ENCODE data around the gene EIF4E3.
A peak's percentile ranks its signal among the peaks of the same experiment; 100 is the strongest.

Gene EIF4E3

DNA sequence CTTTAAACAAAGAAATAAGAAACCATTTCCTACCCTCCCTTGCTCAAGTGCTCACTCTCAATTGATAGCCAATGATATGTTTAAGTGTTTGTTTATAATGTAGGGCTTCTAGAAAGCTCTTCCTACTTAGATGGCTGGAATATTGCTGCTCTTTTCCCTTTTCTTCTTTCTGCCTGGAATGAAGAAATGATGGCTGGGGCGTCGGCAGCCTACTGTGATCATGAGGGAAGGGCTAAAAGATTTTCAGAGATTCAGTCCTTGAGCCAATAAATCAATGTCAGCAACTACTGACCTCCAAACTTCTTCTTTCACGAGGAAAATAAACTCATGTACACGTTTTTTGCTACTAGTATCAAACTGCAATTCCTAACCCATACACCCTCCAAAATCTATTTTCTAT, 26.4 kb upstream of the EIF4E3 start:
- no peak overlapping the region for H3K9ac ChIP-seq (ENCODE audit: low read length in 2 of 2)
- H3K9me3 ChIP-seq (ENCODE audit: control insufficient read depth in 2 of 2, low read length in 2 of 2) = no peaks in the 10 kb centered on the region
- H3K4me1 ChIP-seq (ENCODE audit: control insufficient read depth, insufficient read depth, low read length) = no peaks in the 10 kb centered on the region
- H3K27ac ChIP-seq (ENCODE audit: low read length) = no peak overlapping the region
- no peaks in the 10 kb centered on the region for H3K36me3 ChIP-seq (ENCODE audit: control insufficient read depth in 2 of 2, insufficient read depth in 2 of 2, low read length in 2 of 2)
- H3K27me3 ChIP-seq (ENCODE audit: control insufficient read depth in 1 of 2, insufficient read depth in 2 of 2, low read length in 2 of 2) = peaks cover 0 to 6% of the 10 kb centered on the region in 2 donors
- H3K4me3 ChIP-seq (ENCODE audit: low read length in 2 of 2) = no peak overlapping the region

DNA sequence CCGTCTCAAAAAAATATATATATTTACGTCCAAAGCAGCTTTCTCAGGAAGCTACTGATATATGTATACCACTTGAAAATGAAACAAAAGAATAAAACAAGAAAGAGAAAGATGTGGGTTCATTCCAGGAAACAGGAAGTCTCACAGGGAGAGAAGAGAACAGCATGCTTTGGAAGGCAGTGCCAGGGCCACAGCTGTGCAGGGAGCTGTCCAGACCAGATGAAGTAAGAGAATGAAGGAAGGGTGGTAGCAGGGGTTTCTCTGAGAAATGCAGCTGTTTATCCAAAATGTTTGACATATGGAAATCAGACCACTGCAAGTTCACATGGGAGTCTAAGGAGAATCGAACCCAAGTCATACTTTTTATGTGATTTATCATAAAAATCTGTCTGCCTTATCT, 19.5 kb upstream of the EIF4E3 start:
- Histone ChIP-seq H3K4me1 (ENCODE audit: control insufficient read depth, insufficient read depth, low read length) (no peaks in the 10 kb centered on the region), H3K27ac (ENCODE audit: low read length) (no peak overlapping the region), H3K4me3 (ENCODE audit: low read length in 2 of 2) (no peak overlapping the region), H3K27me3 (ENCODE audit: control insufficient read depth in 1 of 2, insufficient read depth in 2 of 2, low read length in 2 of 2) (no peaks in the 10 kb centered on the region), H3K9ac (ENCODE audit: low read length in 2 of 2) (no peak overlapping the region), H3K36me3 (ENCODE audit: control insufficient read depth in 2 of 2, insufficient read depth in 2 of 2, low read length in 2 of 2) (no peaks in the 10 kb centered on the region), H3K9me3 (ENCODE audit: control insufficient read depth in 2 of 2, low read length in 2 of 2) (peaks cover 3 to 5% of the 10 kb centered on the region in 2 donors)

DNA sequence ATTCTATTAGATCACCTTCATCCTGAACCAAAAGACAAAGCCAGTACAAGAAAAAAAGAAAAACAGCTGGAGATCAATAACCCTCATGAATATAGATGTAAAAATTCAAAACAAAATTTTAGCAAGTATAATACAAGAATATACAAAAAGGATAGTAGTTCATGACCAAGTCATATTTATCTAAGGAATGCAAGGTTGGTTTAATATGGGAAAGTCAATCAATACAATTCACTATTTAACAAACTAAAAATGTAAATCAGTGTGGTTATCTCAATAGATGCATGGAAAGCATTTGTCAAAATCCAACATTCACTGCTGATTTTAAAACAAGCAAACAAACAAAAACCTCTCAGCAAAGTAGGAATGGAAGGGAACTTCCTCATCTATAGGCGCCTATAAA, 17.4 kb upstream of the EIF4E3 start:
- H3K9me3 ChIP-seq (ENCODE audit: control insufficient read depth in 2 of 2, low read length in 2 of 2) = peaks cover 3 to 5% of the 10 kb centered on the region in 2 donors
- no peak overlapping the region for H3K27ac ChIP-seq (ENCODE audit: low read length)
- no peaks in the 10 kb centered on the region for H3K4me1 ChIP-seq (ENCODE audit: control insufficient read depth, insufficient read depth, low read length)
- H3K4me3 ChIP-seq (ENCODE audit: low read length in 2 of 2) = no peak overlapping the region
- no peak overlapping the region for H3K9ac ChIP-seq (ENCODE audit: low read length in 2 of 2)
- no peaks in the 10 kb centered on the region for H3K27me3 ChIP-seq (ENCODE audit: control insufficient read depth in 1 of 2, insufficient read depth in 2 of 2, low read length in 2 of 2)
- no peaks in the 10 kb centered on the region for H3K36me3 ChIP-seq (ENCODE audit: control insufficient read depth in 2 of 2, insufficient read depth in 2 of 2, low read length in 2 of 2)

DNA sequence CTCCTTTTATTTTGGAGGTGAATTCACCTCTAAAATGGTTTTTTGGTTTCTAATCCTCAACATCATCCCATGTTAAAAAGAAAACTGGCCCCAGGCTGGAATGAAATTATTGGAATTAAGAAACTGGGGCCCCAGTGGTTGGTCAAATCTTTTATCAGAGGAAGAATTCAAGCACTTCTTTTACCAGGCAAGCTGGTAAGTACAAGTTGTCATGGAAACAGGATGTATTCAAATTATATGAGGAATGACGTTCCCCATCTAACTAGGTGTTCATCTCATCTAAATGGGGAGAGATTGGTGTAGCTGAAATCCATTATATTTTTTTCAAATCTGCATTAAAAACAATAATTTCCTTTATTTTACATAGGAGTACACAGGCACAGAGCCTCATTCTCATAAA, 9.7 kb upstream of the EIF4E3 start:
- Histone ChIP-seq H3K4me1 (ENCODE audit: control insufficient read depth, insufficient read depth, low read length) (no peaks in the 10 kb centered on the region), H3K36me3 (ENCODE audit: control insufficient read depth in 2 of 2, insufficient read depth in 2 of 2, low read length in 2 of 2) (no peaks in the 10 kb centered on the region), H3K9ac (ENCODE audit: low read length in 2 of 2) (no peak overlapping the region), H3K27ac (ENCODE audit: low read length) (no peak overlapping the region), H3K27me3 (ENCODE audit: control insufficient read depth in 1 of 2, insufficient read depth in 2 of 2, low read length in 2 of 2) (no peaks in the 10 kb centered on the region), H3K9me3 (ENCODE audit: control insufficient read depth in 2 of 2, low read length in 2 of 2) (no peaks in the 10 kb centered on the region), H3K4me3 (ENCODE audit: low read length in 2 of 2) (no peak overlapping the region)

DNA sequence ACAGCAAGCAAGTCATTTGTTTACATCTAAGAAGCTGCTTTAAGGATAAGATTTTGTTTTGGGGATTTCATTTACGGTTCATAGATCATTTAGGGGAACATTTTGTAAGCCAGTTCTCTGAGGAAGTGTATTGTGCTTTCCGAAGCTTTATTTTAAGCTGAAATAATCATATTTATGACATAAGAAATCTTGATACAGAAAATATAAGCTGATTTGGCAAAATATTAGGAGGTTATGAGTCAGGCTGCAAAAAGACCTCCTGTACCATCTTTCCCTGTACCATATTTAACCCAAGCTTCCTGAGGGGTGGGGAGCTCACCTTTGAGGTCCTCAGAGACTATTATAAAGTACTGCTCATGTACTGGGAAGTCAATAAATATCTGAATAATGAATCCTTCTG, 8.1 kb upstream of the EIF4E3 start:
- no peak overlapping the region for H3K9ac ChIP-seq (ENCODE audit: low read length in 2 of 2)
- no peak overlapping the region for H3K4me3 ChIP-seq (ENCODE audit: low read length in 2 of 2)
- H3K27ac ChIP-seq (ENCODE audit: low read length) = no peak overlapping the region
- H3K9me3 ChIP-seq (ENCODE audit: control insufficient read depth in 2 of 2, low read length in 2 of 2) = no peaks in the 10 kb centered on the region
- H3K4me1 ChIP-seq (ENCODE audit: control insufficient read depth, insufficient read depth, low read length) = no peaks in the 10 kb centered on the region
- no peaks in the 10 kb centered on the region for H3K36me3 ChIP-seq (ENCODE audit: control insufficient read depth in 2 of 2, insufficient read depth in 2 of 2, low read length in 2 of 2)
- H3K27me3 ChIP-seq (ENCODE audit: control insufficient read depth in 1 of 2, insufficient read depth in 2 of 2, low read length in 2 of 2) = no peaks in the 10 kb centered on the region

DNA sequence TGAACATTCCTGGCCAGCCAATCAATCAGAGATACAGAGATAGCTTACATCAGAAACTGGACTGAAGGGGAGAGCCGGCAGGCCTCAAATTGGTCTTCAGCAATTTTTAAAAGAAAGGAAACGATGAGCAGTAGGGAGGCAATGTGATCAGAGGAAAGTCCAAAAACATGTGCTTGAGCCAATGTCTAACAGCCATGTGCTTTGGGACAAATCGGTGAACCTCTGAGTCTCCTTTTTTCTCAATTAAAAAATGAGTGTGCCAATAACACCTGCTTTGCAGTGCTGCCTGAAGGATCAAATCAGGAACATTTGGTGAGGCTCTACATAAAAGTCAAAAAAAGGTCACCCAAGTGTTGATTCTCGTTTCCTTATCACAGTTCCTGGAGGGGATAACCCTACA, 7.4 kb upstream of the EIF4E3 start:
- no peaks in the 10 kb centered on the region for H3K9me3 ChIP-seq (ENCODE audit: control insufficient read depth in 2 of 2, low read length in 2 of 2)
- H3K4me1 ChIP-seq (ENCODE audit: control insufficient read depth, insufficient read depth, low read length) = no peaks in the 10 kb centered on the region
- H3K4me3 ChIP-seq (ENCODE audit: low read length in 2 of 2) = no peak overlapping the region
- H3K27ac ChIP-seq (ENCODE audit: low read length) = no peak overlapping the region
- H3K27me3 ChIP-seq (ENCODE audit: control insufficient read depth in 1 of 2, insufficient read depth in 2 of 2, low read length in 2 of 2) = no peaks in the 10 kb centered on the region
- no peaks in the 10 kb centered on the region for H3K36me3 ChIP-seq (ENCODE audit: control insufficient read depth in 2 of 2, insufficient read depth in 2 of 2, low read length in 2 of 2)
- H3K9ac ChIP-seq (ENCODE audit: low read length in 2 of 2) = no peak overlapping the region

DNA sequence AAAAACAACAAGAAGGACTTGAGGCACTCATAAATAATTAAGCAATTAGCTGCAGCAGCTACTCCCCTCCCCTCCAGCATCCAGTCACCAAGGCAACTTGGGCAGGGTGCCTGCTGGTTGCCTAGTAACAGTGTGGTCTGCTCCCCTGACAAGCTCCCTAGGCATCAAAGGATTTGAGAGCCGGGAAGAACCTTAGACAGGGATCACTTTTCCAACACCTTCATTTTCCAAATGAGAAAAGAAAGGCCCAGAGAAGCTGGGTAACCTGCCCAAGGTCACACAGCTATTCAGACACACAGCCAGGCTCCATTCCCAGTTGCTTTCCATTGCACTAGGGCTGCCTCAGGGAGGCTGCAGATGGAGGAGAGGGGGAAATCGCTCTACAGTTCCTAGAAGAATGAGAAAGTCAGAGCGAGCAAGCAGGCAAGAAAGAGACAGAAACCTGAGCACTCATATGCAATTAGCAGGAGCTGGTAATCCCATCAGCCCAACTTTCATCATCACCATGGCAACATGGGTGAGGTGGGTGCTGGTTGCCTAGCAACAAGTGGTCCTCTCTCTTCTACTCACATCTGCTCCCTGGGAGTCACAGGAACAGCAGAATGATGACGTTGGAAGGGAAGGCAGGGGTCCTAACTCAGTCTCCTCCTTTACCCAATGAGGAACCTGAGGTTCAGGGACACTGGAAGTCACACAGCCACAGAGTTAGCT, 3.6 kb upstream of the EIF4E3 start:
- Histone ChIP-seq H3K4me1 (ENCODE audit: control insufficient read depth, insufficient read depth, low read length) (peaks cover 14% of the 10 kb centered on the region), H3K4me3 (ENCODE audit: low read length in 2 of 2) (no peak overlapping the region), H3K27ac (ENCODE audit: low read length) (no peak overlapping the region), H3K9me3 (ENCODE audit: control insufficient read depth in 2 of 2, low read length in 2 of 2) (no peaks in the 10 kb centered on the region), H3K36me3 (ENCODE audit: control insufficient read depth in 2 of 2, insufficient read depth in 2 of 2, low read length in 2 of 2) (no peaks in the 10 kb centered on the region), H3K9ac (ENCODE audit: low read length in 2 of 2) (no peak overlapping the region), H3K27me3 (ENCODE audit: control insufficient read depth in 1 of 2, insufficient read depth in 2 of 2, low read length in 2 of 2) (no peaks in the 10 kb centered on the region)

DNA sequence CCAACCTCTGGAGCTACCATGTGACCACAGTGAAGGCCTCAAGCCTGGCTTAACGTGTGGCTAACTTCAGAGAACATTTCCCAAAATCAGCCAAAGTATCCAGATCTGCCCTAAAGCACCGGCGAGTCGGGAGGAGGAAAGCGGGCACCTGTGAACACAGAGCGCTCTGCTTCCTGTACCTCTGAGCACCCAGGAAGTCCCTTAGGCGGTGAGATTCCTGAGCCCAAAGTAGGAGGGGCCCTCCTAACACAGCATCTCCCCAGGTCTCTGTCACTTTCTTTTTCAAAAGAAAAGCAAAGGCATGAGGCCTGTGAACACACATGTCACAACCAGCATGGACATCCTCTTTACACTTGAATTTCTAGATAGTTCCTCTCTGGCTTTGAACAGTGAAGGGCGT, 944 bp upstream of the EIF4E3 start:
- peak overlapping the region in 1 of 2 donors; percentile 61 for H3K9ac ChIP-seq (ENCODE audit: low read length in 2 of 2)
- no peak overlapping the region for H3K27ac ChIP-seq (ENCODE audit: low read length)
- H3K27me3 ChIP-seq (ENCODE audit: control insufficient read depth in 1 of 2, insufficient read depth in 2 of 2, low read length in 2 of 2) = no peaks in the 10 kb centered on the region
- H3K4me1 ChIP-seq (ENCODE audit: control insufficient read depth, insufficient read depth, low read length) = peaks cover 14% of the 10 kb centered on the region
- peak overlapping the region; percentile 76 to 81 for H3K4me3 ChIP-seq (ENCODE audit: low read length in 2 of 2)
- no peaks in the 10 kb centered on the region for H3K9me3 ChIP-seq (ENCODE audit: control insufficient read depth in 2 of 2, low read length in 2 of 2)
- no peaks in the 10 kb centered on the region for H3K36me3 ChIP-seq (ENCODE audit: control insufficient read depth in 2 of 2, insufficient read depth in 2 of 2, low read length in 2 of 2)

DNA sequence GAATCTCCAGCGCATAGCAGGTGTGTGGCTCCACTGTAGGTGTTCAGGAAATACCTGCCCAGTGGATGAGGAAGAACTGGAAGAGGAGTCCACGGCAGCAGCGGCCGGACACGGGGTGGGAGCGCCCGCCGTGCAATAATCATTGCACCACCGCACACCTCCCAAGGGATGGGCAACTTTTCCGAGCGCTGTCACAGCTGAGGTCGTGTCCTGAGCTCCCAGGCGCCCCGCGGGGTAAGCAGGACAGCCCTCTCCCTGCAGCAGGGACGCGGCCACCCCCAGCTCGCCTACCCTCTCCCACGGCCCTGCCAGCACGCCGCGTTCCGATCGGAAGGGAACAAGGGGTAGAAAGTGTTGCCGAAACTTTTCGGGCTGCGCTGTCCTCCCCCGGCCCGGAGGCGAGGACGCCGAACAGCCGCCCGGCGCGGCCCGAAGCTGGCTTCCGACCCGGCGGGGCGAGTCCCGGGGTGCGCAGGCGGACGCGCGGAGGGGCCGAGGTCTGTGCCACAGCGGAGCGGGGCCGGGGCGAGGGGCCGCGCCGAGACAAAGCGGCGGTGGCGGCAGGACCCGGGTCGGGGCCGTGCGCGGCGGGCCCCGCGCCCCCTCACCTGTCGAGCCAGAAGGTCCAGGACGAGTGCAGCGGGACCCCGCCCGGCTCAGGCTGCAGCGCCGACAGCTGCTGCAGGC, 475 bp downstream of the EIF4E3 start:
- no peaks in the 10 kb centered on the region for H3K9me3 ChIP-seq (ENCODE audit: control insufficient read depth in 2 of 2, low read length in 2 of 2)
- no peak overlapping the region for H3K27ac ChIP-seq (ENCODE audit: low read length)
- no peaks in the 10 kb centered on the region for H3K27me3 ChIP-seq (ENCODE audit: control insufficient read depth in 1 of 2, insufficient read depth in 2 of 2, low read length in 2 of 2)
- peak overlapping the region; percentile 64 to 76 for H3K9ac ChIP-seq (ENCODE audit: low read length in 2 of 2)
- no peaks in the 10 kb centered on the region for H3K36me3 ChIP-seq (ENCODE audit: control insufficient read depth in 2 of 2, insufficient read depth in 2 of 2, low read length in 2 of 2)
- H3K4me1 ChIP-seq (ENCODE audit: control insufficient read depth, insufficient read depth, low read length) = peaks cover 14% of the 10 kb centered on the region
- peak overlapping the region; percentile 88 to 89 for H3K4me3 ChIP-seq (ENCODE audit: low read length in 2 of 2)

DNA sequence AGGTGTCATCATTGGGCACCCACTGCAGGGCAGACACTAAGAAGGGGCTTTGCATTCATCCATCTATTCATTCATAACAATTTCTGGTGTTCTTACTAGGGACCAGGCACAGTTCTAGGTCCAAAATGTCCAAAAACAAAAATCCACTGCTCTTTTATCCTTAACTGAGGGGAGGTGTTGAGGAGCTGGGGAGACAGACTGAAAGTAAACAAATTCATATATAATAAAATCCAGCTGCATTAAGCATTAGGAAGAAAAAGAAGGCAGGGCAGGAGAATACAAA, 1.1 kb downstream of the EIF4E3 start:
- Histone ChIP-seq H3K27ac (ENCODE audit: low read length) (no peak overlapping the region), H3K36me3 (ENCODE audit: control insufficient read depth in 2 of 2, insufficient read depth in 2 of 2, low read length in 2 of 2) (no peaks in the 10 kb centered on the region), H3K4me3 (ENCODE audit: low read length in 2 of 2) (peak overlapping the region; percentile 88 to 89), H3K27me3 (ENCODE audit: control insufficient read depth in 1 of 2, insufficient read depth in 2 of 2, low read length in 2 of 2) (no peaks in the 10 kb centered on the region), H3K4me1 (ENCODE audit: control insufficient read depth, insufficient read depth, low read length) (peaks cover 14% of the 10 kb centered on the region), H3K9ac (ENCODE audit: low read length in 2 of 2) (peak overlapping the region; percentile 64 to 76), H3K9me3 (ENCODE audit: control insufficient read depth in 2 of 2, low read length in 2 of 2) (no peaks in the 10 kb centered on the region)

DNA sequence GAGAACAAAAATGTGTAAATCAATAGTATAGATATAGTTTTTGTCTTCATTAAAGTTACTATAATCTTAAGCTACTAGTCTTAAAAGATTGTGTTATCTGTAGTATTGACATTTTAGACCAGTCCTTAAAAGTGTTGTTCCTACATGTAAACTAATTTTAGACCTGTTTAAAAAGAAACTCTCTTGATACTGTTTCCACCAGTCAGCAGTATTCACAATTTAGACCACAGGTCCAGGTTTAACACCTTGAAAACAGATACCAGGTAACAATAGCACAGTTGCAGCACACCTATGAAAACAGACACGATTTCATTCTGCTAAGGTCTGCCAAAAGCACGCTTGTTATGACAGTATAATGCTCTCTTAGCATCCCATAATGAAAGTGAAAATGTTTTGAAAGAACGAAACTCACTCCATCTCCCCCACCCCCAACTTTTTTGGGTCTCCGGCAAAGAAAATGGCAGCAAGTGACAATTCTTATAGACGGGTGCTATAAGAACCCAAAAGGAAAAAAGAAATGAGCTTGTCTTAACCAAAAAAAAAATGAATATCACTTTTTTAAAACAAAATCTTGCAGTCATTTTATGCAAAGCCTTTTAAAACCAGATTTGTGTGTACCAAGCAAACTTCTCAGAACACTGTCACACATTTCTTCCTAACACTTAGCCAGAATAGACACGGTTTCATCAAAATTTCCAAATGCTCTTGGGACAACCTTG, 1.6 kb downstream of the EIF4E3 start:
- H3K4me1 ChIP-seq (ENCODE audit: control insufficient read depth, insufficient read depth, low read length) = peaks cover 14% of the 10 kb centered on the region
- H3K4me3 ChIP-seq (ENCODE audit: low read length in 2 of 2) = peak overlapping the region; percentile 88 to 89
- H3K9me3 ChIP-seq (ENCODE audit: control insufficient read depth in 2 of 2, low read length in 2 of 2) = no peaks in the 10 kb centered on the region
- no peaks in the 10 kb centered on the region for H3K36me3 ChIP-seq (ENCODE audit: control insufficient read depth in 2 of 2, insufficient read depth in 2 of 2, low read length in 2 of 2)
- no peak overlapping the region for H3K27ac ChIP-seq (ENCODE audit: low read length)
- peak overlapping the region in 1 of 2 donors; percentile 64 for H3K9ac ChIP-seq (ENCODE audit: low read length in 2 of 2)
- no peaks in the 10 kb centered on the region for H3K27me3 ChIP-seq (ENCODE audit: control insufficient read depth in 1 of 2, insufficient read depth in 2 of 2, low read length in 2 of 2)

All from stomach smooth muscle (tissue), 2 donors.